ENCODE data around the gene ZNF689.
A peak's percentile ranks its signal among the peaks of the same experiment; 100 is the strongest.
"Not testable (repeated sequence)": the region's sequence is repeated elsewhere in the genome, so short reads cannot be mapped to it uniquely, and the experiment has no call there.

The ZNF689 gene

GRCh38 chr16:30609926-30610839 lies at the start of gene ZNF689:
ZNF689 (minus strand) TSS chr16:30610389; CDS start chr16:30610041, 348 bp downstream.
- peak; percentile 96 to 99 for DNase-seq

GRCh38 chr16:30658731-30659506 lies 48.7 kb upstream of the ZNF689 start:
- DNase-seq: peak; percentile 99

- peak; percentile 100 for DNase-seq
Observed at GRCh38 chr16:30657866-30658730, 47.9 kb upstream of the ZNF689 start, which contains the start of gene FBRS. FBRS (plus strand) TSS chr16:30658431; CDS start chr16:30659519, 1,088 bp downstream.

- DNase-seq: no peak
Observed at GRCh38 chr16:30656974-30657865, 47.0 kb upstream of the ZNF689 start.

GRCh38 chr16:30656388-30656787 lies 46.2 kb upstream of the ZNF689 start:
- no peak for DNase-seq

- no peak for DNase-seq
Observed at GRCh38 chr16:30655815-30656347, 45.7 kb upstream of the ZNF689 start.

GRCh38 chr16:30654856-30655255 lies 44.7 kb upstream of the ZNF689 start:
- no peak for DNase-seq

- no peak for DNase-seq
Observed at GRCh38 chr16:30652718-30653117, 42.5 kb upstream of the ZNF689 start.

GRCh38 chr16:30652005-30652296 lies 41.8 kb upstream of the ZNF689 start:
- DNase-seq: no peak

- DNase-seq: peak; percentile 59 to 82
Observed at GRCh38 chr16:30651124-30652004, 41.2 kb upstream of the ZNF689 start.

- peak; percentile 100 for DNase-seq
Observed at GRCh38 chr16:30650369-30651123, 40.4 kb upstream of the ZNF689 start, which contains the start of gene PRR14. PRR14 (plus strand) TSS chr16:30650960; CDS start chr16:30651646, 686 bp downstream.

GRCh38 chr16:30649725-30650368 lies 39.7 kb upstream of the ZNF689 start:
- no peak for DNase-seq

GRCh38 chr16:30647274-30647571 lies 37.0 kb upstream of the ZNF689 start:
- DNase-seq: no peak

GRCh38 chr16:30645727-30646126 lies 35.5 kb upstream of the ZNF689 start:
- no peak for DNase-seq

GRCh38 chr16:30644334-30644830 lies 34.2 kb upstream of the ZNF689 start:
- no peak for DNase-seq

GRCh38 chr16:30641378-30641982 lies 31.3 kb upstream of the ZNF689 start:
- DNase-seq: no peak

- peak; percentile 36 to 40 for DNase-seq
Observed at GRCh38 chr16:30637944-30638343, 27.8 kb upstream of the ZNF689 start.

- DNase-seq: not testable (repeated sequence)
Observed at GRCh38 chr16:30637139-30637538, 26.9 kb upstream of the ZNF689 start.

- DNase-seq: no peak
Observed at GRCh38 chr16:30636599-30636998, 26.4 kb upstream of the ZNF689 start.
